B cell (primary cell): Measurements from ENCODE around the gene RBMX. TPM values are rescaled to one million over a fixed set of nuclear protein-coding genes. Genes with fewer than 3 reads are reported as not detected.
"Not testable (repeated sequence)": the region's sequence is repeated elsewhere in the genome, so short reads cannot be mapped to it uniquely, and the experiment has no call there.

Experiments used
- ATAC-seq: fragments of 200-7000 bp; cut with Tn5 transposase; one replicate; pipeline ENCODE4 v1.10.0; 2021; ENCODE audit warnings: low read depth, mild to moderate bottlenecking, moderate number of reproducible peaks, moderate library complexity
- CTCF ChIA-PET: fragments of 350-600 bp; sonication (Branson Sonifier 250); formaldehyde crosslinking; loops from one replicate; lab custom pipeline; 2021; ENCODE audit warnings: antibody characterized with exemption, inconsistent platforms; lab: Charles Lee
- POLR2A ChIA-PET: fragments of 350-600 bp; sonication (Branson Sonifier 250); formaldehyde crosslinking; loops from one replicate; lab custom pipeline; 2021; ENCODE audit warnings: antibody characterized with exemption; lab: Charles Lee
- DNase-seq: peaks from one replicate; pipeline ENCODE4 v3.0.0; 2013
- H2AFZ ChIP-seq: 2 replicates; pipeline ENCODE4 v1.6.1; 2012; ENCODE audit warnings: mild to moderate bottlenecking, low read depth, low read length; ENCODE audit not compliant: insufficient read depth, poor library complexity, severe bottlenecking
- H3K27ac ChIP-seq, 2 donors: 1 replicate in 1 of 2; 2 replicates in 1 of 2; pipeline ENCODE4 v1.5.1; 2012 to 2013; ENCODE audit warnings: low read length in 2 of 2, mild to moderate bottlenecking in 2 of 2, moderate library complexity in 1 of 2
- H3K27me3 ChIP-seq, 4 experiments: fragments of 200-600 bp in 1 of 4; sonication (generic) in 1 of 4; replicated peaks in 1 of 4; 1 replicate in 2 of 4; 2 replicates in 2 of 4; pipeline versions ENCODE4 v1.6.1 to v1.7.0; 2013 to 2016; ENCODE audit warnings: low read length in 3 of 4, mild to moderate bottlenecking in 2 of 4, mixed read lengths in 1 of 4, moderate library complexity in 1 of 4; ENCODE audit not compliant: insufficient read depth in 4 of 4, control insufficient read depth in 3 of 4; ENCODE audit errors: control extremely low read depth in 1 of 4
- H3K36me3 ChIP-seq, 2 experiments: replicated peaks in 1 of 2; 1 replicate in 1 of 2; 2 replicates in 1 of 2; pipeline versions ENCODE4 v1.6.1 to v1.7.1; 2013; ENCODE audit warnings: low read length in 1 of 2; ENCODE audit not compliant: insufficient read depth in 2 of 2, control insufficient read depth in 1 of 2; ENCODE audit errors: control extremely low read depth in 1 of 2, extremely low read depth in 1 of 2
- H3K4me1 ChIP-seq, 2 donors: fragments of 200-600 bp in 1 of 2; sonication (generic) in 1 of 2; 1 replicate in 1 of 2; 2 replicates in 1 of 2; pipeline versions ENCODE4 v1.5.1 to v1.6.1; 2013 to 2017; ENCODE audit warnings: low read length in 2 of 2; ENCODE audit not compliant: control insufficient read depth in 2 of 2, insufficient read depth in 2 of 2
- H3K4me2 ChIP-seq: replicated peaks from 2 replicates; pipeline ENCODE3; 2012; ENCODE audit warnings: mild to moderate bottlenecking, low read depth, low read length; ENCODE audit not compliant: poor library complexity, severe bottlenecking
- H3K4me3 ChIP-seq, 5 experiments: fragments of 200-600 bp in 1 of 5; sonication (generic) in 1 of 5; 1 replicate in 3 of 5; 2 replicates in 2 of 5; pipeline versions ENCODE4 v1.5.1 to v1.7.0; 2011 to 2016; ENCODE audit warnings: low read length in 4 of 5, mild to moderate bottlenecking in 4 of 5, low read depth in 2 of 5, control low read depth in 1 of 5, moderate library complexity in 1 of 5; ENCODE audit not compliant: insufficient read depth in 1 of 5; ENCODE audit errors: control extremely low read depth in 1 of 5, extremely low read depth in 1 of 5
- H3K79me2 ChIP-seq: fragments of 200-600 bp; sonication (generic); one replicate; pipeline ENCODE4 v1.6.0; 2016; ENCODE audit warnings: low read length; ENCODE audit not compliant: control insufficient read depth, insufficient read depth
- H3K9ac ChIP-seq: fragments of 200-600 bp; sonication (generic); 2 replicates; pipeline ENCODE4 v1.6.1; 2017; ENCODE audit warnings: mild to moderate bottlenecking, low read length, moderate library complexity
- H3K9me3 ChIP-seq, 3 donors: one replicate each; pipeline versions ENCODE4 v1.6.1 to v1.7.1; 2013; ENCODE audit warnings: low read length in 2 of 3; ENCODE audit not compliant: control insufficient read depth in 2 of 3, insufficient read depth in 1 of 3; ENCODE audit errors: control extremely low read depth in 1 of 3
- H4K20me1 ChIP-seq: 2 replicates; pipeline ENCODE4 v1.6.0; 2012; ENCODE audit warnings: mild to moderate bottlenecking, low read length; ENCODE audit not compliant: insufficient read depth, control insufficient read depth, poor library complexity, severe bottlenecking
- H3K27ac Mint-ChIP-seq: one replicate; pipeline ENCODE4 v1.8.0; 2021; ENCODE audit warnings: mixed read lengths
- H3K27me3 Mint-ChIP-seq: one replicate; pipeline ENCODE4 v1.8.0; 2021; ENCODE audit warnings: mixed read lengths
- H3K4me1 Mint-ChIP-seq: one replicate; pipeline ENCODE4 v1.8.0; 2021; ENCODE audit warnings: mixed read lengths
- H3K4me3 Mint-ChIP-seq: one replicate; pipeline ENCODE4 v1.8.0; 2021; ENCODE audit warnings: mixed read lengths
- H3K9me3 Mint-ChIP-seq: one replicate; pipeline ENCODE4 v1.8.0; 2022; ENCODE audit warnings: mixed read lengths; ENCODE audit not compliant: insufficient read depth
- CTCF ChIP-seq: fragments of 200-600 bp; IDR thresholded peaks from one replicate; pipeline ENCODE4 v1.8.0; 2022; ENCODE audit warnings: antibody characterized with exemption, mild to moderate bottlenecking
- EZH2 ChIP-seq: IDR thresholded peaks from 2 replicates; pipeline ENCODE4 v1.6.1; 2012; ENCODE audit warnings: borderline replicate concordance, low read depth, mild to moderate bottlenecking, moderate library complexity, low read length; ENCODE audit not compliant: insufficient read depth, poor library complexity, severe bottlenecking
- WGBS: methylation state at CpG from one replicate; pipeline ENCODE4 v1.1.5; 2013; ENCODE audit warnings: missing lambda C conversion rate; ENCODE audit not compliant: insufficient coverage; 5-methylcytosine and 5-hydroxymethylcytosine counted together
- intact Hi-C: fragments of 100-400 bp; cut with micrococcal nuclease; formaldehyde crosslinking; loops from one replicate; pipeline ENCODE4 v1.10.0; 2022
- polyA plus RNA-seq: library from polyadenylated mRNA; depleted of rRNA; stranded (reverse); fragments of >200 nt; gene quantifications from 2 replicates; pipeline ENCODE4 v1.2.3, GENCODE V29; 2012
- total RNA-seq, 2 donors: library from RNA; stranded (reverse); fragments of 120-200 nt in 1 of 2; gene quantifications; 1 replicate in 1 of 2; 2 replicates in 1 of 2; pipeline versions ENCODE4 v1.2.3 to v1.2.4, GENCODE V29; 2013 to 2022

RBMX gene
- total and polyA plus RNA-seq, 2 donors (not counting 1 experiment from before 2014, with no cell fraction given), result 164 to 239 TPM

GRCh38 chrX:136906921-136907510, 26.5 kb upstream of the RBMX start:
- peaks cover 4 to 5% of the 10 kb centered on the region in 2 donors for H3K4me1 ChIP-seq
- H3K36me3 ChIP-seq, result no peaks in the 10 kb centered on the region
- 95% methylated on average over 10 of the region's 14 CpGs for whole genome bisulfite sequencing
- H3K27ac ChIP-seq, result no peak overlapping the region
- no peak overlapping the region for H2AFZ ChIP-seq
- H3K9ac ChIP-seq, result no peak overlapping the region
- Mint-ChIP-seq H3K27me3 (no peaks in the 10 kb centered on the region), H3K4me1 (peaks cover 7% of the 10 kb centered on the region), H3K4me3 (no peak overlapping the region), H3K9me3 (no peaks in the 10 kb centered on the region), H3K27ac (no peak overlapping the region)
- ChIA-PET CTCF (interaction anchor here (0.7 to 1.0 kb wide), 3 partner anchors 13 to 140 kb away, joined by 3 to 5 read pairs (median 3); no protein-coding TSS in a partner anchor), POLR2A (interaction anchor here (1.5 kb wide), 1 partner anchor 26 kb away, joined by 4 read pairs; the partner anchor contains the start of gene RBMX)
- no peaks in the 10 kb centered on the region for H3K27me3 ChIP-seq
- intact Hi-C loops, result no loop called here
- no peaks in the 10 kb centered on the region for H3K79me2 ChIP-seq
- H3K9me3 ChIP-seq, result no peaks in the 10 kb centered on the region
- TF ChIP-seq CTCF, result no peak
- no peak for TF ChIP-seq EZH2
- no peak for ATAC-seq
- no peak overlapping the region for H3K4me3 ChIP-seq
- DNase-seq, result no peak
- H3K4me2 ChIP-seq, result no peak overlapping the region
- no peaks in the 10 kb centered on the region for H4K20me1 ChIP-seq

GRCh38 chrX:136904067-136904466, 23.5 kb upstream of the RBMX start:
- H3K27ac ChIP-seq, H3K9me3 Mint-ChIP-seq, DNase-seq, POLR2A ChIA-PET, H3K4me3 ChIP-seq, intact Hi-C loops, CTCF ChIA-PET, H3K27ac Mint-ChIP-seq, H3K4me1 Mint-ChIP-seq, H3K4me3 Mint-ChIP-seq, H3K9me3 ChIP-seq, H4K20me1 ChIP-seq, H2AFZ ChIP-seq, H3K36me3 ChIP-seq, H3K79me2 ChIP-seq, H3K4me2 ChIP-seq, H3K27me3 ChIP-seq, H3K27me3 Mint-ChIP-seq, ATAC-seq, H3K4me1 ChIP-seq, H3K9ac ChIP-seq: not testable (repeated sequence)
- WGBS, result 100% methylated on average over 1 of the region's 4 CpGs

- DNase-seq, intact Hi-C loops, H4K20me1 ChIP-seq, H3K36me3 ChIP-seq, H3K27me3 Mint-ChIP-seq, ATAC-seq, H3K4me3 ChIP-seq, H3K9me3 ChIP-seq, H3K27ac Mint-ChIP-seq, H3K4me3 Mint-ChIP-seq, H3K9me3 Mint-ChIP-seq, H3K9ac ChIP-seq, H3K79me2 ChIP-seq, H3K27me3 ChIP-seq, H3K27ac ChIP-seq, H3K4me1 ChIP-seq, H3K4me1 Mint-ChIP-seq, POLR2A ChIA-PET, H2AFZ ChIP-seq, CTCF ChIA-PET, H3K4me2 ChIP-seq: not testable (repeated sequence)
- WGBS, result 100% methylated on average over 2 of the region's 10 CpGs
These were observed 19.5 kb upstream of the RBMX start for GRCh38 chrX:136900071-136900470.
